DND-41 (cell line): ENCODE results near the gene PDE6C.

Experiments used
- EZH2 ChIP-seq: IDR thresholded peaks from 3 replicates; pipeline ENCODE4 v1.6.1; 2012; ENCODE audit warnings: borderline replicate concordance, low read depth, mild to moderate bottlenecking, moderate library complexity, low read length, inconsistent platforms; ENCODE audit not compliant: severe bottlenecking
- TF ChIP-seq, protein P1 (sequence below): IDR thresholded peaks from 2 replicates; pipeline ENCODE4 v1.5.1; 2012; ENCODE audit warnings: borderline replicate concordance, low read length, moderate library complexity, mild to moderate bottlenecking; ENCODE audit not compliant: poor library complexity, severe bottlenecking; ENCODE audit errors: extremely low read depth

DNA sequence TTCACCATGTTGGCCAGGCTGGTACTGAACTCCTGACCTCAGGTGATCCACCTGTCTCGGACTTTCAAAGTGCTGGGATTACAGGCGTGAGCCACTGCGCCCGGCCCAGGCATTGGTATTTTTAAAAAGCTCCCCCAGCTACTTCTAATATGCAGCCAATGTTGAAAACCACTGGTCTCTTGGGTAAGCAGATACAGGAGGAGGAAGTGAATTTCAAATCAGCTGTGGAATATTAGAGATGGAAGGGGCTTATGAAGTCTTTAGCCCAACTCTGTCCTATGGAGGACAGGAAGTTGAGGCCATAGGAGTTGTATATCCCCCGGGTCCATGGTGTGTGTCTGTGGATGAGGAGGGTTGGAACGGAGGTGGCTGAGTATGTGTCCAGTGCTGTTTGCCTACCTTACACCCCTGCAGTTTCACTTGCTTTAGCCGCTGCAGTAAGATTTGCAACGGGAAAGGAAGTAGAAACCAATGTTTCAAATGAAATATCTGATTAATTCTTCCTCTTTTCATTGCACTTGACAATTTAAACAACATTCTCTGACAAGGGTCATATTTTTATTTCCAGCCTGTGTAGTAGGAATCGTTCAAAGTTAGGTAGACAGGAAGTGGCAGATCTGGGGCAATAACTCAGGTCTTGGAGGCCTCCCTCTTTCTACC is 3.4 kb downstream of the PDE6C start:
- TF ChIP-seq, protein P1, sequence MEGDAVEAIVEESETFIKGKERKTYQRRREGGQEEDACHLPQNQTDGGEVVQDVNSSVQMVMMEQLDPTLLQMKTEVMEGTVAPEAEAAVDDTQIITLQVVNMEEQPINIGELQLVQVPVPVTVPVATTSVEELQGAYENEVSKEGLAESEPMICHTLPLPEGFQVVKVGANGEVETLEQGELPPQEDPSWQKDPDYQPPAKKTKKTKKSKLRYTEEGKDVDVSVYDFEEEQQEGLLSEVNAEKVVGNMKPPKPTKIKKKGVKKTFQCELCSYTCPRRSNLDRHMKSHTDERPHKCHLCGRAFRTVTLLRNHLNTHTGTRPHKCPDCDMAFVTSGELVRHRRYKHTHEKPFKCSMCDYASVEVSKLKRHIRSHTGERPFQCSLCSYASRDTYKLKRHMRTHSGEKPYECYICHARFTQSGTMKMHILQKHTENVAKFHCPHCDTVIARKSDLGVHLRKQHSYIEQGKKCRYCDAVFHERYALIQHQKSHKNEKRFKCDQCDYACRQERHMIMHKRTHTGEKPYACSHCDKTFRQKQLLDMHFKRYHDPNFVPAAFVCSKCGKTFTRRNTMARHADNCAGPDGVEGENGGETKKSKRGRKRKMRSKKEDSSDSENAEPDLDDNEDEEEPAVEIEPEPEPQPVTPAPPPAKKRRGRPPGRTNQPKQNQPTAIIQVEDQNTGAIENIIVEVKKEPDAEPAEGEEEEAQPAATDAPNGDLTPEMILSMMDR = no peak
- TF ChIP-seq EZH2 = no peak
